Measurements from ENCODE around the gene TRAPPC2B.
A peak's percentile ranks its signal among the peaks of the same experiment; 100 is the strongest.
"Not testable (repeated sequence)": the region's sequence is repeated elsewhere in the genome, so short reads cannot be mapped to it uniquely, and the experiment has no call there.

The TRAPPC2B gene

DNA sequence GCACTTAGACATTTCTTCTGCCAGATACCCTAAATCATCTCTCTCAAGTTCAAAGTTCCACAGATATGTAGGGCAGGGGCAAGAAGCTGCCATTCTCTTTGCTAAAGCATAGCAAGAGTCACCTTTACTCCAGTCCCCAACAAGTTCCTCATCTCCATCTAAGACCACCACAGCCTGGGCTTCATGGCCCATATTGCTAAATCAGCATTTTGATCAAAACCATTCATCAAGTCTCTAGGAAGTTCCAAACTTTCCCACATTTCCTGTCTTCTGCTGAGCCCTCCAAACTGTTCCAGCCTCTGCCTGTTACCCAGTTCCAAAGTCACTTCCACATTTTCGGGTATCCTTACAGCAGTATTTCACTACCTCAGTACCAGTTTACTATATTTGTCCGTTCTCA lies 11.3 kb downstream of the TRAPPC2B start:
- DNase-seq (ENCODE audit: low read depth in 3 of 3), result not testable (repeated sequence)

DNA sequence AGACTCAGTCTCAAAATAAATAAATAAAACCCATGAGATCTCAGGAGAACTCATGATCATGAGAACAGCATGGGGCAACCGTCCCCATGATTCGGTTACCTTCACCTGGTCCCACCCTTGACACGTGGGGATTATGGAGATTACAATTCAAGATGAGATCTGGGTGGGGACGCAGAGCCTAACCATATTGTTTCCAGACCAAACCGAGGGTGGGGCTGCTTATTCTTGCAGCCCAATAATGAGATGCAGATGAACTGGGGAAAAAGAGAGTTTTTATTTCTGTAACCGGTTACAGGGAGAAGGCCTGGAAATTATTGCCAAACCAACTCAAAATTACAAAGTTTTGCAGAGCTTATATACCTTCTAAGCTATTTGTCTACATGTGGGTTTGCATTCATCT lies 12.8 kb downstream of the TRAPPC2B start:
- no peak for DNase-seq (ENCODE audit: low read depth in 3 of 3)

GRCh38 chr19:57377498-57378146 lies 14.3 kb downstream of the TRAPPC2B start:
- DNase-seq (ENCODE audit: low read depth in 3 of 3), result no peak

GRCh38 chr19:57380923-57381322 lies 17.6 kb downstream of the TRAPPC2B start:
- DNase-seq (ENCODE audit: low read depth in 3 of 3), result no peak

- no peak for DNase-seq (ENCODE audit: low read depth in 3 of 3)
These were observed 19.6 kb downstream of the TRAPPC2B start for GRCh38 chr19:57382806-57383488.

GRCh38 chr19:57389194-57389729 lies 25.9 kb downstream of the TRAPPC2B start:
- DNase-seq (ENCODE audit: low read depth in 3 of 3), result no peak

DNA sequence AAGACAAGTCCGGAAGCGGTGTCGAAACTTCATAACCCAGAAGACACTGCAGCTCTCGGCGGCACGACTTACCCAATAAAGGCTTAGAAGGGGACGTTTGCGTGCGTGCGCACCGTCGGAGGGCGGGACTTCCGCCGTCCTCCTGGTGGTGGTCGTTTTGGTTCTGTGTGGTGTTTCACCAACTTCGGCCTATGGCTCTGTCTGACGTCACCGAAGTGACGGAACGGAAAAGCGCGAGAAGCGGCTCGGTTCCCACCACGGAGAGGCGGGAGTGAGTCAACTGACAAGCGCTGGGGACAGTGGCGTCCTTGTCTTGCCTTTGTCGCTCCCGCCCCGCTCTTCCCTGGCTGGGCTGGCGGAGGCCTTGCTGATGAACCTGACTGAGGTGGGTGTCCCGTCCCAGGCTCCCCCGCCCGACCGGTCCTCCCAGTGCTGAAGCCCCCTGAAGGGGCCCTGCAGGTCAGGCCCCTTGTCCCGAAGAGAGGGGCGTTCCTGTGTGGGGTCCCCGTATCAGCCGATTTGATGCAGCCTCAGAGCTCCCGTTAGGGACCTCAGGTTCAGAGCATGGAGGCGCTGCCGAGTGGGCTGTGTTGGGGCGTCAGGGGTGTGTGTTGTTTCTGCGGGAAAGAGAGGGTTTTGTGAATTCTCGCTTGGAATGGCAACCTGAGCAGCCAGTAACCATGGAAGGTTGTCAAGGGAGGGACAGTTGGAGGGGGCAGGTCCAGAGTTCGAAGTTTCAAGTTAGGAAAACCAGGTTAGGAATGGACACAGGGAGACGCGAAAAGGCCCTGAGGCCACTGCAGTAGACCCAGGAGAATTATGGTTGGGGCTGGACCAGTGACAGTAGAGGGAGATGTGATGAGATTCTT lies 26.6 kb downstream of the TRAPPC2B start, which contains the start of gene ZNF548:
Gene ZNF548 (plus strand): TSS at position 125 of the 869 bp plus-strand sequence. CDS start 246 bp downstream, at position 371.
- DNase-seq (ENCODE audit: low read depth in 3 of 3), result peak; percentile 92 to 94 (median 93)

DNA sequence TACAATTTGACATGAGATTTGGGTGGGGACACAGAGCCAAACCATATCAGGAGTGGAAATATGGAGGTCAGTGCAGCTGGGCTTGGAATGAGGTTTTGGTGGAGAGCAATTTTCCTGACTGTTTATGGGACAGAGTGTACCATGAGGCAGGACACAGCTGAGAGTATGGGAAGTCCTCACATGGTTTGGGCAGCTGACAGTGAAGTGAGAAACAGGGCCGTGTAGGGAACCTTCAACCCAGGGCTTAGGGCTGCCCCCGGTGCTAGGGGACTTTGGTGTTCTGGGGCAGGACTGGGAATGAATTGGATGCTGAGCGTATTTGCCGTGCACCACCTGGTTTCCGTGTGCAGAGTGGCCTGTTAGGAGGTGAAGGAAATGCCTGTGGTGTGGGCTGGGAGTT lies 32.4 kb downstream of the TRAPPC2B start:
- DNase-seq (ENCODE audit: low read depth in 3 of 3), result no peak

DNA sequence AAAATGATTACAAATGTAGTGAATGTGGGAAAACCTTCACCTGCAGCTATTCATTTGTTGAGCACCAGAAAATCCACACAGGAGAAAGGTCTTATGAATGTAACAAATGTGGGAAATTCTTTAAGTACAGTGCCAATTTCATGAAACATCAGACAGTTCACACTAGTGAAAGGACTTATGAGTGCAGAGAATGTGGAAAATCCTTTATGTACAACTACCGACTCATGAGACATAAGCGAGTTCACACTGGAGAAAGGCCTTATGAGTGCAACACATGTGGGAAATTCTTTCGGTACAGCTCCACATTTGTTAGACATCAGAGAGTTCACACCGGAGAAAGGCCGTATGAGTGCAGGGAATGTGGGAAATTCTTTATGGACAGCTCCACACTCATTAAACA lies 35.5 kb downstream of the TRAPPC2B start:
- no peak for DNase-seq (ENCODE audit: low read depth in 3 of 3)

- DNase-seq (ENCODE audit: low read depth in 3 of 3), result no peak
These were observed 40.6 kb downstream of the TRAPPC2B start for GRCh38 chr19:57403737-57404563.

DNA sequence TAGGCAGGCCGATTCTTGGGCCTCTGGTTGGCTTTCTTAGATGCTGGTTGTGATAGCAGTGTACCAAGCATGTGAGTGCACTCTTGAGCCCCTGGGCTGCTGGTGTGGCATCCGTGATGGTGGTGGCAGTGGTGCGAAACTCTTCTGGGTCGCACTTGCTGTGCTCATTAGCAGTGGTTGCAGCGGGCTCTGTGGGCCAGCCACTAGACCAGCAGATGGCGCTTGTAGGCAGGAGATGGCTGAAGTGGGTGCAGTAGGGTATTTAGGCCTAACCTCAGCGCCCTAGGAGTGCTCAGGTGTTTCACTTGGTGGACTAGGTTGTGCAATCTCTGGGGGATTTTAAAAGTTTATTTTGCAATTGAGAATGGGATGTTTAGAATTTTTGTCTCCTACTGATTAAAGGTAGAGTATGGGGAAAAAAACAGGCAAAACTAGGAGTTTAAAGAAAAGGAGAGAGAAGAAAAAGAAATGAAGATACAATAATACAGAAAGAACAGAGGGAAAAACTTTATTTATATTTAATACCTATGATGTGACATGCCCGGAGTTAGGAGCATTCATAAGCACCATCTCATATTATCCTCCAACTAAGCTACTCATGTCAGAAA lies 43.3 kb downstream of the TRAPPC2B start:
- DNase-seq (ENCODE audit: low read depth in 3 of 3), result peak; percentile 38 to 61 (median 53)

DNA sequence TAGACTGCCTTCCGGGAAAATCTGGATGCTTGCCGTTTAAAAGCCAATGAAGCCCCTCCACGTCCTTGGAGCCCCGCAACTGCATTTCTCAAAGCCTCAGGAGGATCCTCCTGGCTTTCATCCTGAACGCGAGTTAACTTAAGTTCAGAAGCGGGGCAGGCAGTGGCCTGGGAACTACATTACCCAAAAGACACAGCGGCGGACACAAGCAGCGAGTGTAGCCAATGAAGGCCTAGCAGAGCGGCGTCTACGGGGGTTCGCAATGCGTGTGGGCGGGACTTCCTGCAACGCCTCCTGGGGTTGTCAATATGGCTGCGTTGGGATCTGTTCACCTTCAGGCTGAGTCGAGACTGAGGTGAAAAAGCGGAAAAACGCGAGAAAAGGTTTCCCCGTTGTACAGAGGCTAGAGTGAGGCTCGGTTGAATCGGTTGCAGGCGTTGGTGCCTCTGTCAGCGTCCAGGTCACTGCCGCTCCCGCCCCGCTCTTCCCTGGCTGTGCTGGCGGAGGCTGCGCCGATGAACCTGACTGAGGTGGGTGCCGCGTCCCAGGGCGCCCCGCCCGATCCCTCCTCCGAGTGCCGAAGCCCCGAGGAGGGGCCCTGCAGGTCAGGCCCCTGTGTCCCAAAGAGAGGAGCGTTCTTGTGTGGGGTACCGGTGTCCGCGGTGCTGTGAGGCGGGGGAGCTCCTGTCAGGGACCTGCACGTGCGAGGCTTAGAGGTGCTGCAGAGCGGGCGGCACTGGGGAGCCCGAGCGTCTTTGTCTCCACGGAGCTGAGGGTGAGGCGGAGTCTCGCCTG lies 47.7 kb downstream of the TRAPPC2B start, which contains the start of gene ZNF17:
Gene ZNF17 (plus strand): TSS at position 285 of the 795 bp plus-strand sequence. CDS start 2,455 bp downstream, outside the sequence.
- DNase-seq (ENCODE audit: low read depth in 3 of 3), result peak; percentile 86 to 92 (median 91)
